ACC112 (cell line): ENCODE data around the gene ERFE.

Experiments
- H2AFZ ChIP-seq: fragments of 200-600 bp; sonication (generic); one replicate; pipeline ENCODE4 v1.6.0; 2017; ENCODE audit warnings: antibody characterized with exemption, low read length; ENCODE audit not compliant: unreplicated experiment
- H3K27ac ChIP-seq: fragments of 200-600 bp; sonication (generic); 2 replicates; pipeline ENCODE4 v1.5.1; 2014; ENCODE audit warnings: low read depth, mild to moderate bottlenecking, antibody characterized with exemption, low read length, moderate library complexity
- H3K27me3 ChIP-seq: fragments of 200-600 bp; sonication (generic); 2 replicates; pipeline ENCODE4 v1.6.1; 2014; ENCODE audit warnings: mild to moderate bottlenecking, antibody characterized with exemption, low read length, moderate library complexity, mixed read lengths; ENCODE audit not compliant: insufficient read depth
- H3K36me3 ChIP-seq: fragments of 200-600 bp; sonication (generic); 2 replicates; pipeline ENCODE4 v1.6.1; 2016; ENCODE audit warnings: mild to moderate bottlenecking, antibody characterized with exemption, low read length, moderate library complexity, mixed read lengths; ENCODE audit not compliant: insufficient read depth
- H3K4me1 ChIP-seq: fragments of 200-600 bp; sonication (generic); one replicate; pipeline ENCODE4 v1.6.1; 2016; ENCODE audit warnings: low read length, mixed read lengths; ENCODE audit not compliant: insufficient read depth, unreplicated experiment, control insufficient read depth
- H3K4me3 ChIP-seq: fragments of 200-600 bp; sonication (generic); 2 replicates; pipeline ENCODE4 v1.5.1; 2014; ENCODE audit warnings: mild to moderate bottlenecking, low read depth, low read length
- H3K79me2 ChIP-seq: fragments of 200-600 bp; sonication (generic); one replicate; pipeline ENCODE4 v1.6.0; 2016; ENCODE audit warnings: low read length; ENCODE audit not compliant: control insufficient read depth, unreplicated experiment, insufficient read depth

Gene ERFE

DNA sequence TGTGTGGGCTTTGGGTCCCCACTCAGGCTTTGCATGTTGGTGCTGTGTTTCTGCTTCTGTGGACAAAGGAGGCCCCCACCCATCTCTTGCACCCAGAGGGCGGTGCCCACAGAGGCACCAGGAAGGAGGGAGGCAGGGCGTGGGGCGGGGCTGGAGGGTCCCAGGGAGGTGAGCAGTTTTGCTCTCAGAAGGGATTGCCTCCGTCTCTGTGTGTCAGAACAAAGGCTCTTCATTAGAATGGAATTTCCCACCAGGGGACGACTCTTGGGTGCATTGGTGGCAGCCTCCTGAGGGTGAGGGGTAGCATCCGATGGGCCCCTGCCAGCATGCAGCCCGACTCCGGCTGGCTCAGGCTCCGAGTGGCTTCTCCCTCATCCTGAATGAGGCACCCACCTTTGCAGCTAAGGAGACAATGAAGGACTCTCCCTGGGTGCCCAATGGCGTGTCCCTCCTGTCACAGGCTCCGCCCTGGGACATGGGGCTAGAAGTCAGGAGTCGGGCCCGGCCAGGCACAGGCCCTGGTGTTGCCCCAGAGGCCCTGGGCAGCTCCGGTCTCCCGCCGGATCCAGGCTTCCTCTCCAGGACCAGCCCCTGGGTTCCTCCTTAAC is 7.0 kb upstream of the ERFE start:
- Histone ChIP-seq H3K27ac (no peak overlapping the region), H3K79me2 (no peaks in the 10 kb centered on the region), H2AFZ (no peak overlapping the region), H3K4me3 (no peak overlapping the region), H3K36me3 (no peaks in the 10 kb centered on the region), H3K27me3 (no peaks in the 10 kb centered on the region), H3K4me1 (no peaks in the 10 kb centered on the region)

DNA sequence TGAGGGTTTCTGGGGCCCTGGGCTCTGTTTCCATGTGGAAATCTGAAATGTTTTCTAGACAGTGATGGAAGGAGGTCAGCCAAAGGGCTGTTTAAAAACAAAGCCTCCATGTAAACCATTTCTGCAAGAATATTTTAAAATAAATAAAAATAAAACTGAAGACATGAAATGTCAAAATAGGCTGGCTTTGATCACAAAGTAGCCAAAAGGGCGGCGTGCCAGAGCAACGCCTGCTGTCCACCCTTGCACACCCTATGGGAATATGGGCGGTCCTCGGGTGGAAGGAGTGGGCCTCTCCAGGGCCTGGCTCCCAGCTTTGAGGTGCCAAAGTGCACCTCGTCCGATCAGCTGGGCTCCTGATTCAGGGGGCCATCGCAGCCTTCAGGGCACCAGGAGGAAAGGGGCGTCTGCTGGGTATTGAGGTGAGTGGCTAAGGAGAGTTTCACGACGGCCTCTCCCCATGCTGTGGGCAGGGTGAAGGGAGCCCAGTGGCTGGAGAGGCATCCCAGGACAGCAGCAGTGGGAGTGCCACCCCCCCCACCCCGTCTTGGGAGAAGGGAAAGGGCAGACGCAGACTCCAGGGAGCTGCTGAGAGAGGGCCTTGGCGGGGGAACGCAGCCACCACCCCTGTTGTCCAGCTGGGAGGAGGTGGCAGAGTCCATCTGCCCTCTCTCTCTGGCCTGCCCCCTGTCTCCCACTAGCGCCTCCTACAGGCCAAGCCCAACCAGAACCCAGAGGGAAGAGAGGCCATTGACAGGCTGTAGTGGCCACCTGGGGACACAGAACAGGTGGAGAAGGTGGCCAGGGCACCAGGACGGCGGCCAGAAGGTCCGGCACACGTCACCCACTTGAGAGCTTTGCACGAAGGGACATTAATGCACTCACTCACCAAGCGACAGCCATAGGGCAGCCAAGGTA is 5.7 kb upstream of the ERFE start:
- Histone ChIP-seq H2AFZ (no peak overlapping the region), H3K27me3 (no peaks in the 10 kb centered on the region), H3K4me3 (no peak overlapping the region), H3K79me2 (no peaks in the 10 kb centered on the region), H3K4me1 (no peaks in the 10 kb centered on the region), H3K36me3 (no peaks in the 10 kb centered on the region), H3K27ac (no peak overlapping the region)

DNA sequence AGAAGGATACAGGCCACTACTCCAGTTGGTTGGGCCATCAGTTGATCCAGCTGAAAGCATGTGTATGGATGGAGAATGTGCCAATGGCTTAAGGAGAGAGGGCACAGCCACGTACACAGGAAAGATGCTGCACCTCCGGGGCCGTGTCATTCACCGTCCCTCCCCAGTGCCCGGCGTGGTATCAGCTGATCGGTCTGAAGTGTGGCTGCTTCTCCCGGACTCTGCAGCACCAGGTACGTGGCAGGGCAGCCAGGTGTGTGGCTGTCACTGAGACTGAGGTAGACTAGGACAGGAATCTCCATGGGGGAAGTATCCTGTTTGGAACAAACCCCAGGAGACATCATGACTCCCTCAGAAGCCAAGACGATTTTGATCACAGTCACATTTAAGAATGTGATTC is 4.2 kb upstream of the ERFE start:
- Histone ChIP-seq H3K4me3 (no peak overlapping the region), H3K4me1 (no peaks in the 10 kb centered on the region), H3K79me2 (no peaks in the 10 kb centered on the region), H3K27me3 (no peaks in the 10 kb centered on the region), H3K36me3 (no peaks in the 10 kb centered on the region), H3K27ac (no peak overlapping the region), H2AFZ (no peak overlapping the region)

DNA sequence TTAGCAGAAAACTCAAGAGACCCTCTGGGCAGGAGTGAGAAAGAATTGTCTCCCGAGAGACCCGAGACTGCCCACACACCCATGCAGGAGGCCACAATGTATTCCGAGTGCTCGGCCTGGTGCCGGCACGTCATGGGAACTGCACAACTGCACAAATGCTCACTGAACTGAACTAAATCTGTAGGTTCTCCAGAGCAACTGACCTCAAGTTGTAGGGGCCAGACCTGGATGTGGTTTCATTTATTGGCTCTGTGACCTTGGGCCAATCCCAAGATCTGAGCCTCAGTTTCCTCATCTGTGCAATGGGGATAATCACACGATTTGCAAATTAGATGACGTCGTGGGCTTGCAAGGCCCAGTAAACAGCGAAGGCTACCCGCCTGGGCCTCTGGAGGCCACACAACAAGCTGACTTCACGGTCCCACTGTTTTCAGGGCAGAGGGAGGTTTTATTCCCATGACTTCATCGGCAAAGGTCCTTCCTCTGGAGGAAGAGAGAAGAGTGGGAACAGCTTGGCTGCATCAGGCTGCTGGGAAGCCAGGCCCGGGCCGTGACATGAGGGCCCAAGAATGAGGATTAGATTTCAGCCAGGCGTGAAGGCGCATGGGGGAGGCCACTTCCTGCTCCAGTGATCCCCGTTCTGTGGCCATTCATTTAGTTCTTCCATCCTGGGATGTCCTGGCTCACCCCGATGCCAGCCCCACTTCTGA is 3.6 kb upstream of the ERFE start:
- H3K27me3 ChIP-seq = no peaks in the 10 kb centered on the region

DNA sequence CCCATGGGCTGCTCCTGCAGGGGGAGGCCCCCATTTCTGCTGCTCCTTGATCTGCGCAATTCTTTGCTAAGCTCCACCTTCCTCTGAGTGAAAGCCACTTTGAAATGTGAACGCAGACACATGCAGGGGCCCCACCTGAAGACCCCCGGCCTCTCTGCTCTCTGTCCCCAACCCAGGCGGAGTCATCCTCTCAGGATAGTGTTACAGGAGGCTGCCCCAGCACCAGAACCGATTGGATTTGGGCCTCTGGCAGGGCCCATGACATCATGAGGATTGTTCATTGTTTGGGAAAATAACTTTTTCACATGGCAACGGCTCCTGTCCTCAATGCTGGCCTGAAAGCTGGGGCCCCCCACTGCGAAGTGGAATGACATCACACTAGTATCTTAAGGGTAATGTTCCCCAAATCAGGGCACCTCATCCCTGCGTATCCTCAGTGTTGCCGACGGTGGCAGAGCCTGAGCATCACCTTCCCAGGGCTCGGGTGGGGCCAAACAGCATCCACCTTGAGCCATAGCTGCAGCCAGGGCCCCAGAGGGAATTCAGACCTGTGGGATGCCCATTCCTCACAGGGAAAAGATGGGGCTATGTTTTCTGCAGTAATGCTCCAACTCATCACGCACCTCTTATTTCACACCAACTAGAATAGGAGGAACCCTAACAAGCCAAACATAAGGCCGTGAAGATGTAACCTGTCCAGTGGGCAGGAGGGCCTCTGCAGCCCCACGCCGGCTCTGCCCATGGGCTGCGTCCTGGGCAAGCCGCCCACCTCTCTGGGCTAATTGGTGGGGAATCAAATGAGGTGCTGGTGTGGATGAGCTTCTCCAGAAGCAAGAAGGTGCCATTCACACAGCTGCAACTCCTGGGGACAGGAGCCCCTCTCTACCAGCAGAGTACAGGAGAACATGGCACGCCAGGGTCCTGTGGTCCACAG is 2.7 kb upstream of the ERFE start:
- peaks cover 5% of the 10 kb centered on the region for H3K4me1 ChIP-seq
- H2AFZ ChIP-seq = no peak overlapping the region
- H3K27ac ChIP-seq = no peak overlapping the region
- H3K79me2 ChIP-seq = no peaks in the 10 kb centered on the region
- H3K27me3 ChIP-seq = no peaks in the 10 kb centered on the region
- H3K4me3 ChIP-seq = no peak overlapping the region
- no peaks in the 10 kb centered on the region for H3K36me3 ChIP-seq

More for the DNA sequence above, 3.6 kb upstream of the ERFE start:
- Histone ChIP-seq H3K4me3 (no peak overlapping the region), H2AFZ (no peak overlapping the region), H3K27ac (no peak overlapping the region), H3K79me2 (no peaks in the 10 kb centered on the region), H3K36me3 (no peaks in the 10 kb centered on the region), H3K4me1 (peaks cover 5% of the 10 kb centered on the region)

DNA sequence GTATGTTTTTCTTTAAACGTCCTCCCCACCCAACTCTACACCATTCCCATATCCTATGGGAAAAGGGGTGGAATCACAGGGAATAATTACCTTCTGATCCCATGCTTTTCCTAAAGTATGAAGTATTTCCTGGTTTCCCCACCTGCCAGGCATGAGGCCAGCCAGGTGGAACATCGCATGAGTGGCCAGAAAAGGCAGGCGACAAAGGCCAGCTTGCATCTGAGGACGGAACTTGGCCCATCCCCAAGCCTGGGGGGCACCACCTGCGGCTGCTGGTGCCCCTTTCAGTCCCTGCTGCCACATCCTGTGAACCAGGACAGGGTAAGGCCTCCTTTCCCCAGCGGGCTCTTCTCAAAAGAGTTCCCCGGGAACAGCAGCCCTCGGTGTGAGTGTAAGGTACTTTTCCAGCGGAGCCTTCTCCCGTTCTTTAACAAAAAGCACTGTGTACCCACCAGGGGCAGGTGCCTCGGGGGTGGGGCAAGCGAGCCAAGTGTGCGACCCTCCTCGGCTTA is 1.2 kb upstream of the ERFE start:
- no peaks in the 10 kb centered on the region for H3K79me2 ChIP-seq
- peaks cover 5% of the 10 kb centered on the region for H3K4me1 ChIP-seq
- H3K27ac ChIP-seq = no peak overlapping the region
- no peaks in the 10 kb centered on the region for H3K27me3 ChIP-seq
- H3K4me3 ChIP-seq = no peak overlapping the region
- H3K36me3 ChIP-seq = no peaks in the 10 kb centered on the region
- no peak overlapping the region for H2AFZ ChIP-seq

- Histone ChIP-seq H3K79me2 (no peaks in the 10 kb centered on the region), H3K4me1 (peaks cover 5% of the 10 kb centered on the region), H2AFZ (no peak overlapping the region), H3K27me3 (peaks cover 2% of the 10 kb centered on the region; the same call in 1 of the 2 replicates), H3K4me3 (no peak overlapping the region), H3K27ac (no peak overlapping the region), H3K36me3 (no peaks in the 10 kb centered on the region)
Measured at GRCh38 chr2:238158018-238158508, 707 bp upstream of the ERFE start.

DNA sequence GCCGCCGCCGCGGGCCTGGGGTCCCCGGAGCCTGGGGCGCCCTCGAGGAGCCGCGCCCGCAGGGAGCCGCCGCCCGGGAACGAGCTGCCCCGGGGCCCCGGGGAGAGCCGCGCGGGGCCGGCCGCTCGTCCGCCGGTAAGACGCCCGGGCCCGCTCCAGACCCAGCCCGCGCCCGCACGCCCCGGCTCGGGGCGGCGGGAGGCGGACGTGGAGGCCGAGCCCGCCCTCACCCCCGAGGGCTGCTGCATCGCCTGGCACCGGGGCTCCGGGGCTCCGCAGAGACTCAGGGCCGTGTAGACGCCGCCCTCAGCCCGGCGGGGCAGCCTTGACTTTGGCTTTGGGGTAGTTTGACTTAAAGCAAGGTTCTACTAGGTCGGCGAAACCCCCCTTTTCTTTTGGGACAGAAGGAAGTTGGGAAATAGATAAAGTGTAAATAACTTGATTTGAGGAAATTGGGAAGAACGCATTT is 335 bp downstream of the ERFE start:
- H3K4me1 ChIP-seq = peaks cover 5% of the 10 kb centered on the region
- no peak overlapping the region for H2AFZ ChIP-seq
- H3K4me3 ChIP-seq = peak overlapping the region; percentile 83
- no peaks in the 10 kb centered on the region for H3K79me2 ChIP-seq
- no peaks in the 10 kb centered on the region for H3K36me3 ChIP-seq
- H3K27me3 ChIP-seq = peaks cover 12% of the 10 kb centered on the region; the same call in 1 of the 2 replicates
- H3K27ac ChIP-seq = no peak overlapping the region

- no peaks in the 10 kb centered on the region for H3K79me2 ChIP-seq
- H3K27me3 ChIP-seq = peaks cover 14% of the 10 kb centered on the region; the same call in 1 of the 2 replicates
- no peak overlapping the region for H3K27ac ChIP-seq
- no peak overlapping the region for H2AFZ ChIP-seq
- H3K4me3 ChIP-seq = peak overlapping the region; percentile 83
- peaks cover 5% of the 10 kb centered on the region for H3K4me1 ChIP-seq
- no peaks in the 10 kb centered on the region for H3K36me3 ChIP-seq
Measured at GRCh38 chr2:238159661-238160205, 963 bp downstream of the ERFE start.
